T-helper 22 cell (primary cell): ENCODE results near the gene NAV2.

ENCODE experiments used
- DNase-seq: peaks from one replicate; pipeline ENCODE4 v3.0.0-alpha.2; 2020; ENCODE audit warnings: low read depth

NAV2 gene

DNA sequence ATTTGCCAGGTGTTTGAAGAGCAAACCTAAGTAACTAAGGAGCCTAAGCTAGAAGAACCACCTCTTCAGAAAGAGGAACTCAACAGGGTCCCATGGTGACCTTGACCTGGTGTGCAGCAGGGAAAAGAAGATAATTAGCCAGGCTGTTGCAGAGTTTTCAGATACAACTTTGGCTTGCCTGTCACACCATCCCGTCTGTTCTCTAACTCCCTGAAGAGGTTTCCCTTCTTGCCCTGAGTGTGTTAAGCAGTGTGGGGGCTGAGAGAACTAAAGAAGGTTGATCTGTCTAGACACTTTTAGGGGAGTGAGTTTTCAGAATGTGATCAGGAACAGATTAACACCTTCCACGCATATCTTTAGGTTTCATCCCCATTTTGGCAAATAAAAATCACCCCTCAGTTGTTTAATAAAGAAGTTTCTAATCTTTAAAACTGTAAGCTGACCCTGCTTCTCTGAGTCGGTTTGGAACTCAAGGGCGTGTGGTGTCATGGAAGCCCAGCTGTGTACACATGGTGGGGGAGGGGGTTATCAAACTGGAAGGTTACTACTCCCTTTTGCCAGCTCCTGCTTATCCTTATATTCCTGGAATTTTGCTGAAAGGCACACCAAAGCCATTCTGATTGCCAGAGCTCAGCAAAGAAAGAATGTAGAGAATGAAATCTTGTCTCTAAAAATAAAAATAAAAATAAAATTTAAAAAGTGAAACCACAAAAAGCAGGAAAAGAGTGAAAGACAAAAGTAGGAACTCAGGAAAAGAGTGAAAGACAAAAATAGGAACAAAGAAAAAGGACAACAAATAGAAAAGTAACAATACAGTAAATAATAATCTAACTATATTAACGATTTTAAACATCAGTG is 377.4 kb downstream of the NAV2 start:
- no peak for DNase-seq

DNA sequence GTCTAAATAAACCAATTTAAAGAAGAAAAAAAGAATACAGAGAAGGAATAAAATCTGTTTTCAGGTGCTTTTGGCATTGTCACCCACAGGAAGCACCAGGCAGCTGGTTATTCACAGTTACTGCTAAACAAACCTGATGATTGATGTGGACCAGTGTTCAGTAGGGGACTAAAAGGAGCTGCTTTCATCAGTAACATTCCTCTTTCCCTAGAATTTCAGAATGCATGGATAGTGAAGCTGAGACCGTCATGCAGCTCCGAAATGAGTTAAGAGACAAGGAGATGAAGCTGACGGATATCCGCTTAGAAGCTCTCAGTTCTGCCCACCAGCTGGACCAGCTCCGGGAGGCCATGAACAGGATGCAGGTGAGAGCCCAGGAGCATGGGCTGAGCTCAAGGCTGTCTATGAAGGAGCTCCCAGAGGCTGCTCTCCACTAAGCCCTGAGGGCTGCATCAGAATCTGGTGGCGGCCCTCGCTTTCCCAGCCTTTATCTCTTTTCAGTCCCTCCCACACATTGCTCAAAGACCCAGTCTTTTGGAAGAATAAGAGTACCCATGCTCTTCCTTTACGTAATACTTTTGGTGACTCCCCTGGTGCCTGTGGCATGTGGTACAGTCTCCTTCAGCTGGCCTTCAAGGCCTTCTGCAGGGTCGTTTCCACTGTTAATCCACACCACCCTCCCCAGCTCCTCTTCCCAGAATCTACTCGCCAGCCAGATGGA is 378.2 kb downstream of the NAV2 start:
- DNase-seq: no peak

DNA sequence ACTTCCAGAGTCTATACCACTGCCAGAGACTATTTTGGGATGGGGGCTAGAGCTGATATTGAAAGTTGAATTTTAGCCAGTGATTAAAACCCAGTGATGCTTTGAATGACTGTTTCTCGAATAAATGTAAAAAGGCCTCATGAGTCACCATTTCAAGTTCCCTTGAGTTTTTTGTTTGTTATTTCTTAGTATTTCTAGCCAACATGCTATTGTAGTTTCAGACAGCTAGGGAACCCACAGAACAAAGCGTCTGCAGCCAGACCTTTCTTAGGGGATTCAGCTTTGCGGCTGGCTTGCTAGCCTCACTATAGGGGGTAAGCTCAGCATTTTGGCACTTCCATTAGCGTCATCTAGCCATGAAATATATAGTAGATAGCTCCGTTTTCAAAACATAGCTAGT is 381.1 kb downstream of the NAV2 start:
- DNase-seq: no peak

DNA sequence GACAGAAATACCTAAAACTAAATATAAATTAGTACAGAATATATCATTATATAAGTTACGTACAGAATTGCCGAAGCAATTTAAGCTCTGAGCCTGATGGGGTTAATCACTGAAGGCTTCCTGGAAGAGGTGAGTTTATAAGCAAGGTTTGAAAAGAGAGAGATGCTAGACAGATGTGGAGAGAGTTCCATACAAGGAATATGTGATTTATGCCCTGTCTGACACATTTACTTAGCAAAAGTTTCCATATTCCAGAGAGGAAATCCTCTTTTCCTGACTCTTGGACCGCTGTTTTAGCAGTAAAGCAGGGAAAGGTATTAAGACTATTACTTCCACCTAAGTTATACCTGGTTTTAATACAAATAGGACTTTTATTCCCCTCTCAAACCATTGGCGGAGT is 382.6 kb downstream of the NAV2 start:
- DNase-seq: no peak

DNA sequence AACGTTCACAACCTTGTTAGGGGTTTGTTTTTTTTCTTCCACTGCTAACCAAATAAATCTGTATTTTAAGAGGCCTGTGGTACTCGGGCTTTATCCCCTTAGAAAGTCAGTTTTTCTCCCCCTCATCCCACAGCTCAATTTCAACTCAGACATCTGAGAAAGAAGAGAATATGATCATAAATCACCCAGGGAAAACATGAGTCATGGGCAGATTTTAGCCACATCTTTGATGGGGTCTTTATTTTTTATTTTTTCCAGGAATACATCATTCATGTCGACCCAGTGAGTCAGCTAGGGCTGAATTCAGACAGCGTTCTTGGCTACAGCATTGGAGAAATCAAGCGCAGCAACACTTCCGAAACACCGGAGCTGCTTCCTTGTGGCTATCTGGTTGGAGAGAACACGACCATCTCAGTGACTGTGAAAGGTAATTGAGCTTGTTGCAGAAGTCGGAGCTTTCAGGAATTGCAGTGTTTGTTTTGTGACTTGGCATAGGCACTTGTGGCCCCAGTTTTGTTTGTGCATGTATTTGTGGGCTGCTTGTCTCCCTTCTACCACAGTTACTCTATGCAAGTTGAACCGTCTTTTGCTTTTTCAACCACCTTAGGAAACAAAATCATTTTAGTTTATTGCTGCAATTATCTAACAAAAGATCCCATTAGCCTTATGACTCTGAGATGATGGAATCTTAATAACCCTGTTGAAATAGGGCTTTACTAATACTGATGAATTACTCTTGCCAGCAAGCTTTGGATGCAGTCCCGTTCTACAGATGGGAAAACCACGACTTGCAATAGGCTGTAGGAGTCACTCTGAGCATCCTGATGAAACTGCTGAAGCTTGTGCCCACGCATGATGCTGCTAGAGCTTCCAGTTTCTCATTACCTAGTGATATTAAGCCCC is 384.9 kb downstream of the NAV2 start:
- no peak for DNase-seq

DNA sequence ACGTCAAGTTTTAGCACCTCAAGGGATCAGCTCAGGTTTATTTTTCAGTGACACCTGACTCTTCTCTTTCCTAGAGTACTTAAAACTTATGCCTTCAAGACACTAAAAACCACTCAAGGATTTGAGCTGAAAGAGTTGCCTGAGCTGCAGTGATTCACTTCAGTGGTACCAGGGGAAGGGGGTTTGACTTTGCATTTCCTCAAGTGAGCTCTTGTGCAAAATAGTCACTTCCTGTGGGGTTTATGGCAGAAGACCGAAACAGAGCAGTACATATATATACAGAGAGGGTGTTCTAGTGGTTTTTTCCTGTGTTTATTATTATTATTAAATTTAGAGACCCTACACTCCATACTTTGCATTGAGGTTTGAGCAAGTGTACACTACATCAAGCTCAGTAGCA is 386.9 kb downstream of the NAV2 start:
- DNase-seq: no peak

DNA sequence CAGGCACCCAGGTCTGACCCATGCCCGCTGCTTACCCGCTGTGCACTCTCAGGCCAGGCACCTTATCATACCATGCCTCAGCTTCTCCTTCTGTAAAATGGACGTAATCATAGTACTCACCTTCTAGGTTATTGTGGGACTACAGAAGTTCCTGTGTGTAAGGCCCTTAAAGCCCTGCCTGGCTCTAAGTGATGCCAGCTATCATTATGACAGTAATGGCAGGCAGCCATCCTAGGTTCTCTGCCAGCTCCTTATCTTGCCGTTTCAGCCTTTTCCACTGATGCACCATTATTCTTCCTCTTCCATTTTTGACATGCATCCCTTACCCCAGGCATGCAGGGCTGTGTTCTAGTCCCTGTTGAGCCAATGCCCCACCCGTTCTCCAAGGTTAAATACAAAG is 389.8 kb downstream of the NAV2 start:
- no peak for DNase-seq

DNA sequence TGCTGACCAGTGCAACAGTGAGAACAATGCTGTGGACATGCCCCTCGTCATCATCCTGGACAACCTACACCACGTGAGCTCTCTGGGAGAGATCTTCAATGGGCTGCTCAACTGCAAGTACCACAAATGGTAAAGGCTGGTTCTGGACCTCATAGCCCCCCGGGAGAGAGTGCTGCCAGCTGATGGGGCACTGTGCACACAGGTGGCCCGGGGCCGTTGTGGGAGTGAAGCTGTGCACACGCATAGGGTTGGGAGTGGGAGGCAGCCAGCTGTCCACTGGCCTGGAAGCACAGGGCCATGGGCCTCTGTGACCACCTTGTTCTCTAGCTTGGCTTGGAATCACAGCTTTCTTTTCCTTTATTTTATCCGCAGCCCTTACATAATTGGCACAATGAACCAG is 390.6 kb downstream of the NAV2 start:
- DNase-seq: no peak

DNA sequence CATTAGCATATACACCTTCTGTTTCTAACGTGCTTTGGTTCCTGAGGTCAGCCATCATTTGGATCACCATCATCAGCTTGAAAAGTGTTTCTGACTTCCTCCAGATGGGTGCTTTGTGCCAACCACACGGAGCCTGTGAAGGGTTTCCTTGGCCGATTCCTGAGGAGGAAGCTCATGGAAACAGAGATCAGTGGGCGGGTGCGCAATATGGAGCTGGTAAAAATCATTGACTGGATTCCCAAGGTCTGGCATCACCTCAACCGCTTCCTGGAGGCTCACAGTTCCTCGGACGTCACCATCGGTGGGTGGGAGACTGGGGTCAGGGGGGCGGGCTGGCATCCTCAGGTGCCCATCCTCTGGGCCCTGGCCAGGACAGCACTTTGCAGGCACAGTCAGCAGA is 392.8 kb downstream of the NAV2 start:
- no peak for DNase-seq

DNA sequence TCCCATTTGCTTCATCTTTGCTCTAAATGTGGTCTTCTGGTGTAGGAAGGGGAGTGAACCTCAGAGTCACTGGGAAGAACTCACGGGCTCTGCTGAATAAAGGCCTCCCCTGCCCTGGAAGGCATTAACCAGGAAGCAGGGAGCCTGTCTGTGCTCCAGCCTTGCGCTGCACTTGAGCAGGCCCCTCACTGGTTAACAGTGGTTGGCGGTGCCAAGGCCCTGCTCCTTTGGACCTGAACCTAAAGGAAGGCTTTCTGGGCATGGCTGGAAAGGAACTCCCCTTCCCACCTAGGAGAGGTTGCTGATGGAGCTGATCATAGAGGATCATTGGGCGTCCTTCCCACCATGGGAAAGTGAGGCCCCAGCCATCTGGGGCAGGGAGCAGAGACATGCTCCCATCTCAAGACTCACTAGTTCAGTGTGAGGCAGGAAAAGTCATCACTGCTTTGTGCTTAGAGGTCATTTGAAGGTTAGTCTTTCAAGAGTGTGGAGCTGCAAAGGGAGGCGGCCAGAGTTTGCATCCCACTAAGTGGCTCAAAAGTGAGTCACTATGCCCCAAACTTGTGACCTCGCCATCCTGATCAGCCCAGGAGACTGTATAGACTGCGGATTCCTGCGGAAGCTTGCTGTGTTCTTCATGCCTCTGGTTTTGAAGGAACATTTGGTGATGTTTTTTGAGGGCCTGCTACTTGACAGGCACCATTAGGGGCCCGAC is 397.3 kb downstream of the NAV2 start:
- DNase-seq: no peak

DNA sequence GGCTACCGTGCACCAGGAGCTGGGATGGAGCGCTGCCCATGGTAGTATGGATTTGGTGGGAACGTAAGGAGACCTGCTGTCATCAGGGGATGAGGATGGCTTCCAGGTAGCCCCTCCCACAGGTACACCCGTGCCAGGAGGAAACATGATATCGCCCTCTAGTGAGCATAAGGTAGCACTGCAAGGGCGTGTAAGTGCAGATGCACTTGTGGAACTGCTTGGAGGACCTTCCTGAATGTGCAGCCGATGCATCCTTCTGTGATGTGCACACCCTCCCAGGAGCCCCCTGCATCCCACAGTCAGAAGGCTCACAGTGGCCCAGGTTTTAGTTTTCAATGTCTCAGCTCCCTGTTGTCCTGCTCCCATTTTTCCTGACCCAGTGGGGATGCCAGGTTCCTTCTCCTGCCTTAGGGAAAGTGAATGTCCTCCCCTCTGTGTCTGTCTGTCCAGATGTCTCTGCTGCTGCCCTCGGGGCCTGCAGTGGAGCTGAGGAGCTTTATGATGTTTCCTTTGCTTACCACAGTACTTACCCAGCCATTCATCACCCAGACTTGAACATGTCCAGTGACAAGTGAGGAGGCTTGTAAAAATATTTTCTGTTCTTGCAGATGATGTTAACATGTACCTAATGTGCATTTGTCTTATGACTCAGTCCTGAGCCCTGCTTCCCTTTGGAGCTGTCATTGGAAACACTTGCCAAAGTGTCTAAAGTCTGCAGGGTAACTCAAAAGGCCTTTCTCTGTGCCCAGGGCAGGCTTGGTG is 398.5 kb downstream of the NAV2 start:
- DNase-seq: no peak

DNA sequence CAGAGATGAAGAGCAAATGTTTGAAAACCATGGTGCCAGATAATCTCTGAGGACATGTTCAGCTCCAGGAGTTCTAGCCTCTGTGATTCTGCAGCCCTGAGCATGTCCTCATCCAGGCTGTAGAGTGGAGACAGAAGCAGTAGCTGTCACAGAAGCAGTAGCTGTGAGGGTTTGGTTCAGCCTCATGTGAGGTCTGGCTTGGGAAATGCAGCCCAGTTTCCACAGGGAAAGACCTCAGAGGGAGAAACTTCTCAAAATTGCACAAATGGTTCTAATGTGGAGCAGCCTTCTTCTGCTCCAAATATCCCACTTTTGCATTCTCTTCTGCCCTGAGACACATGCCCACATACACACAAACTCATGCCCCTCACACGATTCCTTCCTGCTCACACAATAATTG is 399.2 kb downstream of the NAV2 start:
- no peak for DNase-seq

DNA sequence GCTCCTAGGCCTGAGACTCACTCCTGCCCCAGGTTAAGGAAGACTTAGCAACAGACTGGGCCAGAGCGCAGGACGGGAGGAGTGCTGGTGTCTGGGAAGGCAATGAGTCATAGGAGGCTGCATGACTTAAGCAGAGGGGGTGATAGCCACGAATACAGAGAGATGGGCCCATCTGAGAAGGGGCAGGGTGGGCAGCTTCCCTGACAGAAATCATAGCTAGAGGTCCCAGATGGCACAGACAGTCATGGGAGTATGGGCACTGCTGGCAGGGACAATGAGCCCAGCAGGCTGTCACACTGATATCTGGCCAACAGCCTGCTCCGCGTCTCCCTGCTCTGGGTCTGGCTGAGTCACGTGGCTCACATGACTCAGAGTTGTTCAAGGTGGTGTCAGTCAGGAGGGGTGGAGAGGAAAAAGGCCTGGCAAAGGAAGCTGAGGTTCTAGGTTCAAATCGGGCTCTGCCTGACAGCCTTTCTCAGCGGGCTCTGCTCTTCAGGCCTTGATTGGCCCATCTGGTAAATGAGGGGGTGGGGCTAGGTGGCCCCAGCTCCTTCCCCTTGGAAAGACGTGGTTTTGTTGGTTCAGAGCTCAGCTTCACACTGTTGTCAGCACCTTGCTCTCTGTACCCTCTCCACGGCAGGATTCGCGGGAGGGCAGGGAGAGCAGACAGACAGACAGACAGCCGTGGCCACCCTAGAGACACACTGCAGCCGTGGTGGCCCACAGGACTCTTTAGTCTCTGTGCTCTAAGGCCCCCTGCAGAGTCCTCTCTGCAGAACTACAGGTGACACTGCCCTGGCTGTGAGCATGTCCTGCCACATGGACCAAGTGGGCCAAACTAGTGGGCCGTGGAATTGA is 399.9 kb downstream of the NAV2 start:
- no peak for DNase-seq

DNA sequence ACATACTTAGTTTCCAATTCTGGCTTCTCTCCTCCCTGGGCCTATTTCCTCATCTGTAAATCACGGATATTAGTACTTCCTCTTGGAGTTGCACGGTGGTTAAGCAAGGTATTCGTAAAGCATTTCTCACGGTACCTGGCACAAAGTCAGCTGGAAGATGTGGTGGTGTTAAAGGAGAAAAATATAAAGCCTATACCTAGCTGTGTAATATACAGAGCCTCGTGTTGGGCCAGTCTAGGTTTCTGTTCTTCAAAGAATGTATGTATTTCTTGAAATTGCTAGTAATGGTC is 400.5 kb downstream of the NAV2 start:
- DNase-seq: no peak

DNA sequence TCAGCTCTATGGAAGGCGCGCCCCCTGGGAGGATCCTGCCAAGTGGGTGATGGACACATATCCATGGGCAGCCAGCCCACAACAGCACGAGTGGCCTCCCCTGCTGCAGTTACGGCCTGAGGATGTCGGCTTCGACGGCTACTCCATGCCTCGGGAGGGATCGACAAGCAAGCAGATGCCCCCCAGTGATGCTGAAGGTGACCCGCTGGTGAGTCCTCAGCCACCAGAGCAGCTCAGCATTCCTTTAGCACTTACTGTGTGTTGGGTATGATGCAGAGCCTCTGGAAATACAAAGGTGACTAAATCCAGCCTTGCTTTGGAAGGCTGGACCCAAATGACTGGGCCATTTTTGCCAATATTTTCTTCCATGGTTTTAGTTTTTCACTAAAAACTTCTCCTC is 402.0 kb downstream of the NAV2 start:
- DNase-seq: no peak

DNA sequence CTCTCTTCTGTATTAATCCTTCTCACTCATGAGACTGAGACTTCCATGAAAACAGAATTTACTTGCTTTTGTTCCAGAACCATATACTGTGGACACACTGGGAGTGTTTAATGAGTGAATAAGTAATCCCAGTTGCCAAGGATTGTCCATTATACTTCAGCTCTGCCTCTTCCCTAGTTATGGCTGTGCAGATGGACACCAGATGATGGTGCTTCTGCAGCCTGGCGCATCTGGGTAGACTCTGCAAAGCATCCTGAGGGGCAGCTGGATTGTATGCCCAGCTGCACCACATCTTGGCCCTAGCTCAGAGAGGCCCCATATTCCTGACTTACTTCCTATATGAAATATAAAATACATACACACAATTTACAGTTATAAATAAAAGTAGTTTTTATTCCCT is 404.2 kb downstream of the NAV2 start:
- no peak for DNase-seq

DNA sequence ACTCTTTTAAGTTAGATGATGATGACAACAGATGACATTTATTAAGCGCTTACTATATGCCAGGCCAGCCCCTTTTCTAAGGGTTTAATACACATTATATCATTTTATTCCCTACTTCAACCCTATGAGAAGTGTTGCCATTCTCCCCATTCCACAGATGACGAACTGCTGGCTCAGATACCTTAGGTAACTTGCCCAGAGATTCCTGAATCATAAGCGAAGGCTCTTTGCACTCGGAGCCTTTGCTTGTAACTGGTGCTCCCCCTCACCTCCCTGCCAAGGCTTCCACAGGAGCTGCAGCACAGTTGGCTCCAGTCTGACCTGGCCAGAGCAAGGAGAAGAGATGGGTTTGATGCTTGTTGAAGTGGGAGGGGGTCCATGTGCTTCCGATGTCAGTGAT is 404.7 kb downstream of the NAV2 start:
- no peak for DNase-seq

DNA sequence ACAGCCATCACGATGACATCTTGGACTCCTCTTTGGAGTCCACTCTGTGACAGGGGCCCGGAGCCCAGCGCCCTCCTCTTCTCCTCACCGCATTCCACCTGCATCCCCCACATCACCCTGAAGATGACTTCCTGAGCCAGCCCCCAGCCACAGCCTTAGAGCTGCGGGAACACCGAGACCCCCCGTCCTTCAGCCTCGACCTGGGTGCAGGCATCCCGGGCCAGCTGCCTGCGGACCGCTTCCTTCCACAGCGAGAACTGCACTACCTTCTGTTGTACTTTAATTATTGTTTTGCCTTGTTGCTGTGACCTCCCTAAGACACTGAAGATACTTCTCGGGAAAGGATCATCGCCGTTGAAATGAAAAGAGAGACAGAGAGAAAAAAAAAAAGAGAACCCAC is 405.6 kb downstream of the NAV2 start:
- DNase-seq: no peak

DNA sequence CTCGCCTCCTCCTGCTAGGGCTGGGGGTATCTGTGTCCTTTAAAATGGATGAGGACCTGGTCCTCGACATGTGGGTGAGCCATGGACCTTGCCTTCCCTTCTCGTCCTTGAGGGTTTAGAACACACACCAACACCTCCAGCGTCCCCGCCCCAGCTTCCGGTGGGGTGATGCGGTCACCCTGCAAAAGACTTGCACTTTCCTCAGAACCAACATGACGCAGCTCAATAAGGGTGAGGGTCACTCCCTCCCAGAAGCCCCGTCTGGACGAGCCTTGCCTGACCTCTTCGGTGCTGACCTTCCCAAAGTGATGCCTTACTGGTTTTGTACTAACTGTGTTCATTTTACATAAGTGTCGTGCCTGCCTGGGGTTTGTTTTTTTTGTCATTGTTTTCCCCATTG is 406.7 kb downstream of the NAV2 start:
- DNase-seq: no peak

DNA sequence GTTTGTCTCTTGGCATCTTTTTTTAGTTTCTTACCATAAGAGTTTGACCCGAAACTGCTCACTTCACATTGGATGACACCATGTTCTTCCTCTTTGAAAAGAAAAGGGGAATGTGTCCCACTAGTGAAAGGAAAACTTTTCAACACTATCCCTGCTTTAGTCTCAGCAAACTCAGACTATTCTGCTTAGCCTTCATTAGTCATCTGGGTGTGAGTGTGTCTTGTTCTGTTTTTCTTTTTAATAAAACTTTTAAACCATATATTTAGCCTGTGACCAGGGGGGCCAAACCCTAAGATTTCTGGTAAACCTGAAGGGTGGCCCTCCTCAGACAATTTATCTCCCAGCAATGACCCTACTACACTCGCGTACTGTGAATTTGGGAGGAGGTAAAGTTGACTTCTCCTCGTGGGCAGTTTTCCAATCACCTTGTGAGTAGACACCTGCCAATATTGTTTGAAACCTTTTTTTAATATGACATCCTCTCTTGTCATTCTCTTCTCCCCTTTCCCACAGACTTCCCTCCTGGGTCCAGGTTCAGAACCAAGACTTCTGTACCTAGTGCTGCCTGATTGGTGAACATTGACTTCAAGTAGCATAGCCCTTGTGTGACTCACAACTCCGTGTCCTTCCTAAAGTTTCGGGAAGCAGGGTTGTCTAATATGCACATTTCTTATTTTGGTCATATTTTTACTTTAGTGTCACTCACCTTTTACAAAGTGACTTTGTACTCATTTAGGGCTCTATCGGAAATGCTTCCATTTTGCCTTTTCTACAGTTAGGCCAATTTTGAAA is 407.7 kb downstream of the NAV2 start:
- DNase-seq: no peak
